ENCODE results near the gene TMEM163. TPM values are rescaled to one million over a fixed set of nuclear protein-coding genes. Genes with fewer than 3 reads are reported as not detected.

TMEM163 gene
- total RNA-seq, 1 donor from 2014 or later: 6.0 TPM

DNA sequence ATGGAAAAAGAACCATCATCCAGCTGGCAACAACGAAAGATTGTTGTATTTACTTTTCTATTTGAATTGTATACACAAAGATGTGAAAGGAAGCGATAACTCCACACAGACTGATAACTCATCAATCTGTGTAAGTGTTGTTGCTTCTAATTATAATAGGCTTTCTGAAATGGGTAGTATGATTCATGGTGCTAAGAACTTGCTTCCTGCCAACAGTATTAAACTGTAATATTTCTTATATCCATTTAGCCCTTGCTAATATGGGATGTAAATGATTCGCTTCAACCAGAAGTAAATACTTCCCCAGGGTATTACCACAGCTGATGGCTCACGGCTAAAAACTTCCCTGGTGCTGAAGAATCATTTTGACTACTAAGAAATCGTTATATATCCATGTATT is 70.2 kb downstream of the TMEM163 start:
- H3K4me1 Mint-ChIP-seq: peaks cover 2% of the 10 kb centered on the region
- no peaks in the 10 kb centered on the region for H3K9me3 Mint-ChIP-seq
- no peaks in the 10 kb centered on the region for H3K27me3 Mint-ChIP-seq
- no peaks in the 10 kb centered on the region for H3K36me3 Mint-ChIP-seq (ENCODE audit: low read depth)
- POLR2A ChIA-PET: no interaction called here
- no peak for DNase-seq
- no peak for ATAC-seq (ENCODE audit: low read depth)
- TF ChIP-seq, protein P1, sequence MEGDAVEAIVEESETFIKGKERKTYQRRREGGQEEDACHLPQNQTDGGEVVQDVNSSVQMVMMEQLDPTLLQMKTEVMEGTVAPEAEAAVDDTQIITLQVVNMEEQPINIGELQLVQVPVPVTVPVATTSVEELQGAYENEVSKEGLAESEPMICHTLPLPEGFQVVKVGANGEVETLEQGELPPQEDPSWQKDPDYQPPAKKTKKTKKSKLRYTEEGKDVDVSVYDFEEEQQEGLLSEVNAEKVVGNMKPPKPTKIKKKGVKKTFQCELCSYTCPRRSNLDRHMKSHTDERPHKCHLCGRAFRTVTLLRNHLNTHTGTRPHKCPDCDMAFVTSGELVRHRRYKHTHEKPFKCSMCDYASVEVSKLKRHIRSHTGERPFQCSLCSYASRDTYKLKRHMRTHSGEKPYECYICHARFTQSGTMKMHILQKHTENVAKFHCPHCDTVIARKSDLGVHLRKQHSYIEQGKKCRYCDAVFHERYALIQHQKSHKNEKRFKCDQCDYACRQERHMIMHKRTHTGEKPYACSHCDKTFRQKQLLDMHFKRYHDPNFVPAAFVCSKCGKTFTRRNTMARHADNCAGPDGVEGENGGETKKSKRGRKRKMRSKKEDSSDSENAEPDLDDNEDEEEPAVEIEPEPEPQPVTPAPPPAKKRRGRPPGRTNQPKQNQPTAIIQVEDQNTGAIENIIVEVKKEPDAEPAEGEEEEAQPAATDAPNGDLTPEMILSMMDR (IDR thresholded peaks at IDR 0.05): no peak
- intact Hi-C loops (cut with micrococcal nuclease): no loop called here
- CTCF ChIA-PET: no interaction called here
- H3K27ac Mint-ChIP-seq: no peak overlapping the region
- no peak overlapping the region for H3K4me3 Mint-ChIP-seq

DNA sequence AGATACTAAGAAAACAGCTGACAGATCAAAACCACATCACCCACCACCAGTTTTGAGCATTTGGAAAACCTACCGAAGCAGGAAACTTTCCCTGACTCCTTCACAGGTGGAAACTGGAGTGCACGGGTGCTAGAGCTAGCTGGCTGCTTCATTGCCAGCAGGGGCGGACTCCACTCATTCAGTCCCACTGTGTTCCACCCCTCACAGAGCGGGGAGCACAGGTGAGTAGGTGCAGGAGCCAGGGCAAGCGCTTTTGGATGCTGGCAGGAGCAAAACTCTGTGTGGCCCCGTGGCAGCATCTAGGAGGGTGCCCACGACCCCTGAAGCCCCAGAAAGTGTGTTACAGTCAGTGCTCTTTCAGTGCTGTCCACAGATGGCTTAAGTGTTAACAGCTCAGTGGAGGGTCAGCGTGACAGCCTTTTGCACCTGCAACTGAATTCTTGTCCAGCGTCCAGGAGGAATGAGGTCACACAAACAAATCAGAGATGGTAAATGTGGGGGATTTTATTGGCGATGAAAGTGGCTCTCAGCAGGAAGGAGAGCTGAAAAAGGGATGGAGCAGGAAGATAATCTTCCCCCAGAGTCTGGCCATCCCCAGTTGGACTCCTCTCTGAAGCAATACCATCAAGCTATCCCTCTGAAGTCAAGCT is 71.1 kb downstream of the TMEM163 start:
- DNase-seq (no peak), ATAC-seq (ENCODE audit: low read depth) (no peak)
- Mint-ChIP-seq H3K4me1 (peaks cover 6% of the 10 kb centered on the region), H3K4me3 (no peak overlapping the region), H3K9me3 (no peaks in the 10 kb centered on the region), H3K27ac (no peak overlapping the region), H3K36me3 (ENCODE audit: low read depth) (no peaks in the 10 kb centered on the region), H3K27me3 (no peaks in the 10 kb centered on the region)
- ChIA-PET CTCF (no interaction called here), POLR2A (no interaction called here)
- TF ChIP-seq, protein P1 (IDR thresholded peaks at IDR 0.05): no peak
- intact Hi-C loops (cut with micrococcal nuclease): no loop called here

DNA sequence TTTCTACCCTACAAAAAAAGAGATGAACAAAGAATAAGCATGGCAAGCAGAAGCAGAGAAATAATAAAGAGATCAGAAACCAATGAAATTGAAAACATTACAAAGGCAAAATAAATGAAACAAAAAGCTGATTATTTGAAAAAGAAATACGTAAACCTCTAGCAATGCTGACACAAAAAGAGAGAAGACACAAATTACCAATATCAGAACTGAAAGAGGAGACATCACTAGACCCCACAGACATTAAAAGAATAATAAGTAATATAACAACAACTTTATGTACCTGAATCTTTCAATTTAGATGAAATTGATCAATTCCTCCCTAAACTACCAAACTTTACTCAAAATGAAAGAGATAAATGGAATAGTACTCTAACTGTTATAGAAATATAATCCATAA is 75.9 kb downstream of the TMEM163 start:
- ChIA-PET CTCF (no interaction called here), POLR2A (no interaction called here)
- H3K27ac Mint-ChIP-seq: no peak overlapping the region
- no peak for DNase-seq
- peaks cover 17% of the 10 kb centered on the region for H3K4me1 Mint-ChIP-seq
- ATAC-seq (ENCODE audit: low read depth): no peak
- no peaks in the 10 kb centered on the region for H3K27me3 Mint-ChIP-seq
- intact Hi-C loops (cut with micrococcal nuclease): no loop called here
- no peaks in the 10 kb centered on the region for H3K36me3 Mint-ChIP-seq (ENCODE audit: low read depth)
- H3K9me3 Mint-ChIP-seq: no peaks in the 10 kb centered on the region
- TF ChIP-seq, protein P1 (IDR thresholded peaks at IDR 0.05): no peak
- no peak overlapping the region for H3K4me3 Mint-ChIP-seq

DNA sequence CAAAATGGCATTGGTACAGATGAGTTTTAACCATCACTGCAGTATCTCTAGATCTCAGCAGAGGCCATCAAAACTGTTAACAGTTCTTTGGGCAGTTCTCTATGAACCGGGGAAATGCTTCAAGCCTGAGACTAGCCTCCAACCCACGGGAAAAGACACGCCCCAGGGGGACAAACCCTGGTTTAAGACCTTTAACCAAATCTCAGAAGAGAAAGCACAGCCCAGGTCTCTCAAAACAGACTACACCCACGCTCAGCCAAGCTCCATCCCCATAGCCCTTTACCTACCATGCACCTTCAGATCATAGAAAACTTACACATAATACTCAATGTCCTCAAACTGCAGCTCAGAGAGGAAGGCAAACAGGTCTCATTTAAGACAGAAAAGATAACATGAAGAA is 78.3 kb downstream of the TMEM163 start:
- Mint-ChIP-seq H3K36me3 (ENCODE audit: low read depth) (no peaks in the 10 kb centered on the region), H3K27me3 (no peaks in the 10 kb centered on the region), H3K9me3 (no peaks in the 10 kb centered on the region), H3K4me1 (peaks cover 17% of the 10 kb centered on the region), H3K27ac (no peak overlapping the region), H3K4me3 (no peak overlapping the region)
- CTCF ChIA-PET: no interaction called here
- TF ChIP-seq, protein P1 (IDR thresholded peaks at IDR 0.05): no peak
- ATAC-seq (ENCODE audit: low read depth) (no peak), DNase-seq (no peak)
- POLR2A ChIA-PET: interaction anchor here (0.7 kb wide), 1 partner anchor 358 kb away, joined by 3 read pairs; no protein-coding TSS in a partner anchor
- intact Hi-C loops (cut with micrococcal nuclease): no loop called here

DNA sequence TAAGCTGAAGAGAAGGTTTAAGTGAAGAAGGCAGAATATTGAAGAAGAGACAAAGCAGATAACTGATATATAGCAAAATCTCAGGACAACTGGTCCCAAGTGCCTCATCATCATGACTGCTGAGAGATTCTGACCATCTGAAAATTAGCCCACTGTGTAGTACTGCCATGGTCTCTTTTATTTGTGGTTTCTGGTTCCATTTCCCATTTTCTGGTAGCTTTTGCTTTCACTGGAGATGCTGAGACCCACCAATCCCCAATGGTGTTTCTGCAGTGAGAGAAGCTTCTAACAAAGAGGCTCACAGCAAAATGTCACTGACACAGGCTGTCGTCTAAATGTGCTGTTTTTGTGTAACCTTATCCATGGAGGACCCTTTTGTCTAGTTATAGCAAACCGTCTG is 79.5 kb downstream of the TMEM163 start:
- CTCF ChIA-PET: no interaction called here
- DNase-seq (no peak), ATAC-seq (ENCODE audit: low read depth) (no peak)
- POLR2A ChIA-PET: no interaction called here
- Mint-ChIP-seq H3K4me1 (peaks cover 17% of the 10 kb centered on the region), H3K27me3 (no peaks in the 10 kb centered on the region), H3K9me3 (no peaks in the 10 kb centered on the region), H3K27ac (no peak overlapping the region), H3K36me3 (ENCODE audit: low read depth) (no peaks in the 10 kb centered on the region), H3K4me3 (no peak overlapping the region)
- TF ChIP-seq, protein P1 (IDR thresholded peaks at IDR 0.05): no peak
- intact Hi-C loops (cut with micrococcal nuclease): no loop called here

All from activated B cell treated with CpG ODN at 0.5 μM for 24 hours (primary cell).